HG03469 (cell line): ENCODE results near the gene GALK2.

Experiments
- ATAC-seq: cut with Tn5 transposase; IDR thresholded peaks from one replicate; pipeline ENCODE4 v1.9.1; 2021; ENCODE audit warnings: mild to moderate bottlenecking, moderate library complexity, moderate number of reproducible peaks; ENCODE audit not compliant: unreplicated experiment

The GALK2 gene

GRCh38 chr15:49169880-49170597, at the start of gene GALK2:
GALK2 (plus strand) TSS chr15:49170247; CDS start chr15:49170323, 76 bp downstream.
- ATAC-seq, result peak; percentile 86

GRCh38 chr15:49120832-49121231, 49.2 kb upstream of the GALK2 start:
- no peak for ATAC-seq

GRCh38 chr15:49121901-49122300, 48.1 kb upstream of the GALK2 start:
- no peak for ATAC-seq

GRCh38 chr15:49122541-49123062, 47.4 kb upstream of the GALK2 start:
- ATAC-seq, result no peak

- ATAC-seq, result no peak
Measured at GRCh38 chr15:49124371-49124770, 45.7 kb upstream of the GALK2 start.

GRCh38 chr15:49131403-49131802, 38.6 kb upstream of the GALK2 start:
- ATAC-seq, result no peak

- no peak for ATAC-seq
Measured at GRCh38 chr15:49134683-49135341, 35.2 kb upstream of the GALK2 start.

GRCh38 chr15:49135342-49135857, 34.6 kb upstream of the GALK2 start:
- no peak for ATAC-seq

GRCh38 chr15:49135911-49136310, 34.1 kb upstream of the GALK2 start:
- ATAC-seq, result no peak

GRCh38 chr15:49137861-49138260, 32.2 kb upstream of the GALK2 start:
- no peak for ATAC-seq

GRCh38 chr15:49145651-49146609, 24.1 kb upstream of the GALK2 start:
- no peak for ATAC-seq

GRCh38 chr15:49148298-49148697, 21.7 kb upstream of the GALK2 start:
- ATAC-seq, result no peak

- no peak for ATAC-seq
Measured at GRCh38 chr15:49148727-49149126, 21.3 kb upstream of the GALK2 start.

- ATAC-seq, result no peak
Measured at GRCh38 chr15:49151831-49152230, 18.2 kb upstream of the GALK2 start.

GRCh38 chr15:49152552-49153312, 17.3 kb upstream of the GALK2 start:
- no peak for ATAC-seq

GRCh38 chr15:49154359-49154758, 15.7 kb upstream of the GALK2 start:
- ATAC-seq, result no peak

GRCh38 chr15:49154799-49155109, 15.3 kb upstream of the GALK2 start:
- no peak for ATAC-seq

- ATAC-seq, result peak; percentile 79
Measured at GRCh38 chr15:49155110-49155833, 14.8 kb upstream of the GALK2 start, which contains the start of gene COPS2. COPS2 (minus strand) TSS chr15:49155599; CDS start chr15:49155578, 21 bp downstream.

- ATAC-seq, result no peak
Measured at GRCh38 chr15:49155834-49156627, 14.0 kb upstream of the GALK2 start.
